GM12878 (cell line): ENCODE measurements around the gene KLHDC1. TPM values are rescaled to one million over a fixed set of nuclear protein-coding genes. Genes with fewer than 3 reads are reported as not detected.

Experiments
- ATAC-seq: fragments of 200-7000 bp; cut with Tn5 transposase; 3 replicates; pipeline ENCODE4 v1.9.1; 2020; ENCODE audit warnings: mild to moderate bottlenecking, moderate library complexity
- BruUV-seq: library from RNA; stranded (reverse); fragments of 400-500 nt; replicated peaks from 2 replicates; lab custom pipeline; 2021; lab: Mats Ljungman, UMichigan
- CTCF ChIA-PET: fragments of 300-600 bp; sonication (Branson Sonifier 250); formaldehyde crosslinking; extraction: SDS; loops from one replicate; lab custom pipeline; 2021; ENCODE audit warnings: inconsistent platforms; lab: Yijun Ruan, JAX
- POLR2A ChIA-PET: fragments of 350-600 bp; formaldehyde crosslinking; extraction: SDS; loops from one replicate; lab custom pipeline; 2021; ENCODE audit warnings: inconsistent platforms; lab: Charles Lee
- RAD21 ChIA-PET: fragments of 300-600 bp; sonication (Branson Sonifier 250); formaldehyde crosslinking; loops from one replicate; lab custom pipeline; 2023; ENCODE audit warnings: antibody characterized with exemption; ENCODE audit not compliant: unreplicated experiment; lab: Charles Lee
- SMC1A ChIA-PET: fragments of 300-600 bp; sonication (Branson Sonifier 250); formaldehyde crosslinking; loops from one replicate; lab custom pipeline; 2023; ENCODE audit not compliant: unreplicated experiment, uncharacterized antibody; lab: Charles Lee
- DNase-seq: peaks from one replicate; pipeline ENCODE4 v3.0.0-alpha.2; 2011; ENCODE audit warnings: low read depth, low spot score
- FAIRE-seq: peaks from 3 replicates; lab custom pipeline; 2011; peaks lifted over from hg19 to GRCh38; lab: Jason Lieb, UNC
- H2AFZ ChIP-seq: 2 replicates; pipeline ENCODE4 v1.6.0; 2011; ENCODE audit warnings: low read depth, low read length, control low read depth; ENCODE audit not compliant: control insufficient read depth
- H3K27ac ChIP-seq: 2 replicates; pipeline ENCODE4 v1.5.1; 2011; ENCODE audit warnings: control low read depth; ENCODE audit not compliant: control insufficient read depth, insufficient read depth
- H3K27me3 ChIP-seq, 2 experiments: replicated peaks in 1 of 2; 2 replicates each; pipeline versions ENCODE4 v1.6.0 to v1.6.1; 2011; ENCODE audit warnings: low read length in 1 of 2; ENCODE audit not compliant: control insufficient read depth in 2 of 2, insufficient read depth in 2 of 2
- H3K36me3 ChIP-seq, 2 experiments: 2 replicates each; pipeline ENCODE4 v1.5.1; 2011; ENCODE audit warnings: low read length in 1 of 2; ENCODE audit not compliant: control insufficient read depth in 2 of 2, insufficient read depth in 2 of 2
- H3K4me1 ChIP-seq: 2 replicates; pipeline ENCODE4 v1.6.1; 2011; ENCODE audit warnings: mild to moderate bottlenecking, low read length, moderate library complexity, mixed read lengths; ENCODE audit not compliant: control insufficient read depth, insufficient read depth
- H3K4me2 ChIP-seq: 2 replicates; pipeline ENCODE4 v1.6.0; 2011; ENCODE audit warnings: control low read depth; ENCODE audit not compliant: control insufficient read depth, insufficient read depth
- H3K4me3 ChIP-seq: fragments of 200-600 bp; sonication (generic); 2 replicates; pipeline ENCODE4 v1.5.1; 2016
- H3K79me2 ChIP-seq: 2 replicates; pipeline ENCODE4 v1.6.0; 2011; ENCODE audit warnings: low read length; ENCODE audit not compliant: control insufficient read depth, insufficient read depth
- H3K9ac ChIP-seq: 2 replicates; pipeline ENCODE4 v1.8.0; 2011; ENCODE audit warnings: low read length, control low read depth, mixed read lengths; ENCODE audit not compliant: control insufficient read depth, insufficient read depth
- H3K9me3 ChIP-seq: replicated peaks from 3 replicates; pipeline ENCODE4 v1.5.1; 2011; ENCODE audit warnings: mild to moderate bottlenecking, low read length; ENCODE audit not compliant: control insufficient read depth, insufficient read depth
- H4K20me1 ChIP-seq: 2 replicates; pipeline ENCODE4 v1.6.0; 2011; ENCODE audit not compliant: control insufficient read depth, insufficient read depth
- EP300 ChIP-seq, 2 experiments: fragments of 150-350 bp in 1 of 2; IDR thresholded peaks; 2 replicates each; pipeline ENCODE4 v1.6.1; 2011 to 2012; ENCODE audit warnings: low read depth in 2 of 2, low read length in 2 of 2, borderline replicate concordance in 1 of 2, improper control_type of control experiment in 1 of 2, inconsistent platforms in 1 of 2; ENCODE audit not compliant: control insufficient read depth in 1 of 2
- EZH2 ChIP-seq: IDR thresholded peaks from 2 replicates; pipeline ENCODE4 v1.6.1; 2012; ENCODE audit warnings: low read depth, mild to moderate bottlenecking, control low read depth, inconsistent platforms, low read length, borderline replicate concordance; ENCODE audit not compliant: control insufficient read depth
- GATAD2B ChIP-seq: fragments of 450-650 bp; conservative IDR thresholded peaks from 2 replicates; pipeline ENCODE4 v1.6.1; 2017; ENCODE audit warnings: low read depth, mild to moderate bottlenecking, moderate library complexity
- JUND ChIP-seq: IDR thresholded peaks from 2 replicates; pipeline ENCODE4 v1.6.1; 2012; ENCODE audit warnings: low read depth, mild to moderate bottlenecking, low read length, improper control_type of control experiment, moderate library complexity
- POLR2AphosphoS5 ChIP-seq: IDR thresholded peaks from 2 replicates; pipeline ENCODE4 v1.6.1; 2011; ENCODE audit warnings: mild to moderate bottlenecking, low read length, inconsistent platforms
- RB1 ChIP-seq: fragments of 450-650 bp; formaldehyde crosslinking; IDR thresholded peaks from 2 replicates; pipeline ENCODE4 v1.6.1; 2017; ENCODE audit warnings: mild to moderate bottlenecking, borderline replicate concordance
- RELA ChIP-seq: fragments of 450-650 bp; IDR thresholded peaks from 2 replicates; pipeline ENCODE4 v1.8.0; 2014; ENCODE audit warnings: borderline replicate concordance; ENCODE audit not compliant: partially characterized antibody
- SIX5 ChIP-seq: IDR thresholded peaks from 2 replicates; pipeline ENCODE4 v1.6.1; 2011; ENCODE audit warnings: mild to moderate bottlenecking, low read depth, low read length, moderate library complexity; ENCODE audit not compliant: severe bottlenecking
- SREBF2 ChIP-seq: IDR thresholded peaks from 2 replicates; pipeline ENCODE4 v1.6.1; 2012; ENCODE audit warnings: mild to moderate bottlenecking, low read length
- SRF ChIP-seq, 2 experiments: IDR thresholded peaks; 2 replicates each; pipeline ENCODE4 v1.6.1; 2011; ENCODE audit warnings: low read depth in 2 of 2, low read length in 2 of 2, mild to moderate bottlenecking in 1 of 2, moderate library complexity in 1 of 2
- TARDBP ChIP-seq: IDR thresholded peaks from 2 replicates; pipeline ENCODE4 v1.6.1; 2016; ENCODE audit warnings: borderline replicate concordance
- TBL1XR1 ChIP-seq: IDR thresholded peaks from 2 replicates; pipeline ENCODE4 v1.6.1; 2012; ENCODE audit warnings: low read depth, low read length, improper control_type of control experiment
- YBX1 ChIP-seq: fragments of 450-650 bp; IDR thresholded peaks from 2 replicates; pipeline ENCODE4 v1.6.1; 2016; ENCODE audit warnings: antibody characterized with exemption
- ZNF384 ChIP-seq: IDR thresholded peaks from 2 replicates; pipeline ENCODE4 v1.6.1; 2012; ENCODE audit warnings: low read depth, mild to moderate bottlenecking, low read length, improper control_type of control experiment, borderline replicate concordance
- WGBS: methylation state at CpG from one replicate; pipeline ENCODE4 v1.1.6; 2016; ENCODE audit warnings: low lambda C conversion rate; ENCODE audit not compliant: insufficient replicate concordance, insufficient coverage; ENCODE audit errors: missing lambda C conversion rate; 5-methylcytosine and 5-hydroxymethylcytosine counted together
- in situ Hi-C: fragments of 300-500 bp; cut with MboI; formaldehyde crosslinking; loops from 9 replicates; pipeline ENCODE4 v1.14.3; 2018; ENCODE audit warnings: mixed read lengths
- intact Hi-C: fragments of 100-400 bp; cut with micrococcal nuclease; formaldehyde crosslinking; loops from one replicate; pipeline ENCODE4 v1.14.2; 2022; ENCODE audit not compliant: unreplicated experiment
- polyA plus RNA-seq, 11 experiments: library from polyadenylated mRNA; depleted of rRNA in 4 of 11; unstranded in 6 of 11; stranded (reverse) in 5 of 11; fragments of >200 nt; fragmentation: Nextera tagmentation in 4 of 11; fragmentation: Illumina TruSeq in 1 of 11; extraction: Ambion mirVana in 4 of 11; extraction: Trizol in 1 of 11; gene quantifications; 1 replicate in 1 of 11; 2 replicates in 10 of 11; pipeline versions ENCODE4 v1.2.1 to v1.2.3, GENCODE V29; 2011 to 2016; ENCODE audit warnings: inconsistent platforms in 2 of 11, missing spikeins in 2 of 11, low read depth in 1 of 11
- total RNA-seq, 4 experiments: library from RNA; depleted of rRNA in 3 of 4; stranded (reverse); fragments of >200 nt in 3 of 4; fragmentation: Illumina TruSeq in 1 of 4; extraction: Trizol in 1 of 4; gene quantifications; 2 replicates each; pipeline versions ENCODE4 v1.2.1 to v1.2.3, GENCODE V29; 2013 to 2021

Gene KLHDC1
- total and polyA plus RNA-seq, 10 of the 15 experiments (the other 5 are each of a cell fraction or from before 2014, with no cell fraction given): 0.22 to 0.98 (median 0.55) TPM

DNA sequence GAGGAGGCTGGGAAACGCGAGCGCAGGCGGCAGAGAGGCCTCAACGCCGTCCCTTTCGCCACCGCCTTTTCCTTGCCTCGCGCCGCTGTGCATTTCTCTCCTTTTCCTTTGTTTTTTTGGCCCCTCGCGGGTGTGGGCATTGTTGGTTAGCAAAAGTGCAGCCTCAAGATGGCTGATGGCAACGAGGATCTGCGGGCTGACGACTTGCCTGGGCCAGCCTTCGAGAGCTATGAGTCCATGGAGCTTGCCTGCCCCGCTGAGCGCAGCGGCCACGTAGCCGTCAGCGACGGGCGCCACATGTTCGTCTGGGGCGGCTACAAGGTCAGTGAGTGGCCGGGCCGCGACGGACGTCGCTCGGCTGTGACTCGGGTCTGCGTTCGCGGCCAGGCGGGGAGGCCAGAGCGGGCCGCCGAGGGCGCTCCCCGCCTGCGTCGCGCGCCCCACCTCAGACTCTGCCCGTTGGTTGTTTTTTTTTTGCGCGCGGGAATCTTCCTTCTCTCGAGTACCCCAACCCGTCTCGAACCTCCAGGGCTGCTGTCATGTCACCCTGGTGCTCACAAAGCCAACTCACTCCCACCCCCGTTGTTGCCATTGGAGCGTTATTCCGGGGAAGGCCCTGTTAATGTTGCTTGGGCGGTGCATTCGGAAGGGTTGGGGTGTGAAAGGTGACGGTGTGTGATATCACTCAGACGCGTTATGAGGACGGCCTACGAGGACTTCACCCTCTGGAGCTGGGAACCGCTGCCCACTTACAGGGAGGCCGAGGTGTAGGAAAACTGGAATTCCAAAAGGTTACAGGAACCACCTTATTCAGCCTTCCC is 75.6 kb downstream of the KLHDC1 start (continued):
- TF ChIP-seq POLR2AphosphoS5 (0 out of 2 replicates have a peak, but pooled peaks have one; percentile 8), YBX1 (no peak)

DNA sequence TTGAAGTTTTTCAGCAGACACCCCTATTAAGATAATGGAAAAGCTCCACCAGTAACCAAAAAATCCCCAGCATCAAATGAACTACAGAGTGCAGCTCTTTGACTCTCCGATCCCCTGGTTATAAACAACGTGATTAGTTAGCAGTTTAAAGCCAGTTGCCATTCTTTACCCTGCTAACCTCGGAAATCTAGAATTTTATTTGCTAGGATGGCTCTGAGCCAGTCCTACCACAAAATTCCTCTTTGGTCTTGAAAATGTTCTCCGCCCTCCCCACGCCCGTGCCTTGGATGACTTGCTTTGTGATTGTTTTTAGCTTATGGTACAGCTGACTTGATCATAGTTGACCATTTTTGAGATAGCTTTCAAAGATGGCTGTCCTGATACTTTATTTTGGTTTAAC is 76.3 kb downstream of the KLHDC1 start:
- peak overlapping the region; percentile 1; the same call in 1 of the 2 replicates for H2AFZ ChIP-seq
- H3K36me3 ChIP-seq: 0 out of 4 replicates have a peak, but pooled peaks cover 0 to 5% of the 10 kb centered on the region in 2 experiments
- ChIA-PET SMC1A (interaction anchor here (0.9 to 4.1 kb wide), 11 partner anchors 11 to 338 kb away, joined by 3 to 18 read pairs (median 3); partner anchors contain the start of genes DNAAF2, POLE2 and RPL36AL), POLR2A (interaction anchor here (0.9 to 2.9 kb wide), 5 partner anchors 77 to 134 kb away, joined by 3 to 31 read pairs (median 7); partner anchors contain the start of genes DNAAF2 and NEMF), CTCF (interaction anchor here (0.8 to 2.8 kb wide), 10 partner anchors 11 to 611 kb away, joined by 3 to 14 read pairs (median 4); partner anchors contain the start of genes KLHDC1 and NEMF), RAD21 (interaction anchor here (0.6 to 3.2 kb wide), 10 partner anchors 60 to 968 kb away, joined by 3 to 18 read pairs (median 5); partner anchors contain the start of genes MGAT2, NEMF, POLE2 and RPL36AL)
- intact Hi-C loops (loop anchor here (10.0 kb wide), 1 partner anchor 346 kb away; the partner anchor contains the start of gene VCPKMT), in situ Hi-C loops (loop anchor here (5.0 to 25.0 kb wide), 2 partner anchors 132 to 307 kb away; partner anchors contain the start of gene DNAAF2)
- H3K4me3 ChIP-seq: peak overlapping the region; percentile 93
- H3K4me1 ChIP-seq: peaks cover 7% of the 10 kb centered on the region
- H3K79me2 ChIP-seq: peaks cover 11% of the 10 kb centered on the region
- WGBS: 34% methylated on average over 6 of the region's 6 CpGs
- no peak for DNase-seq
- no peaks in the 10 kb centered on the region for H3K9me3 ChIP-seq
- peak overlapping the region; percentile 32; the same call in 1 of the 2 replicates for H3K27ac ChIP-seq
- peak overlapping the region; percentile 86 for H3K9ac ChIP-seq
- TF ChIP-seq SREBF2: no peak
- no peak for TF ChIP-seq JUND
- no peak for TF ChIP-seq RELA
- TF ChIP-seq EZH2: no peak
- TF ChIP-seq SIX5: no peak
- TF ChIP-seq EP300 (IDR thresholded peaks at IDR 0.05; ENCODE audit: borderline replicate concordance in 1 of 2, control insufficient read depth in 1 of 2, low read depth in 2 of 2, low read length in 2 of 2): no peak
- TF ChIP-seq GATAD2B: no peak
- TF ChIP-seq ZNF384: no peak
- no peak for TF ChIP-seq SRF (IDR thresholded peaks at IDR 0.05; ENCODE audit: low read depth in 2 of 2, low read length in 2 of 2)
- TF ChIP-seq TBL1XR1: no peak
- no peak for TF ChIP-seq RB1
- TF ChIP-seq TARDBP: no peak
- TSS peak; percentile 71 for BruUV-seq
- no peaks in the 10 kb centered on the region for H3K27me3 ChIP-seq
- H3K4me2 ChIP-seq: peak overlapping the region; percentile 82
- FAIRE-seq: no peak
- H4K20me1 ChIP-seq: no peaks in the 10 kb centered on the region
- ATAC-seq: no peak
